Smooth muscle cell (in vitro differentiated cells): ENCODE results near the gene KIAA0040. TPM values are rescaled to one million over a fixed set of nuclear protein-coding genes. Genes with fewer than 3 reads are reported as not detected.

Source experiments
- DNase-seq: peaks from one replicate; lab custom pipeline; 2025; ENCODE audit not compliant: unreplicated experiment; lab: John Stamatoyannopoulos, UW
- H2AFZ ChIP-seq: fragments of 200-600 bp; sonication (generic); 2 replicates; pipeline ENCODE4 v1.6.0; 2016; ENCODE audit warnings: antibody characterized with exemption, low read depth, mild to moderate bottlenecking
- H3F3A ChIP-seq: fragments of 200-600 bp; sonication (generic); 2 replicates; pipeline ENCODE4 v1.6.0; 2017; ENCODE audit warnings: antibody characterized with exemption, low read depth
- H3K27ac ChIP-seq: fragments of 200-600 bp; sonication (generic); 2 replicates; pipeline ENCODE4 v1.5.1; 2016; ENCODE audit warnings: low read depth, mild to moderate bottlenecking
- H3K27me3 ChIP-seq: fragments of 200-600 bp; sonication (generic); 2 replicates; pipeline ENCODE4 v1.6.1; 2016; ENCODE audit warnings: low read depth, mild to moderate bottlenecking
- H3K36me3 ChIP-seq: fragments of 200-600 bp; sonication (generic); 2 replicates; pipeline ENCODE4 v1.5.1; 2016; ENCODE audit warnings: low read depth
- H3K4me1 ChIP-seq: fragments of 200-600 bp; sonication (generic); 2 replicates; pipeline ENCODE4 v1.5.1; 2016; ENCODE audit warnings: low read depth
- H3K4me2 ChIP-seq: fragments of 200-600 bp; sonication (generic); 2 replicates; pipeline ENCODE4 v1.6.0; 2016; ENCODE audit warnings: mild to moderate bottlenecking
- H3K4me3 ChIP-seq: fragments of 200-600 bp; sonication (generic); 2 replicates; pipeline ENCODE4 v1.5.1; 2016; ENCODE audit warnings: mild to moderate bottlenecking
- H3K79me2 ChIP-seq: fragments of 200-600 bp; sonication (generic); 2 replicates; pipeline ENCODE4 v1.6.0; 2016; ENCODE audit warnings: low read depth, mild to moderate bottlenecking
- H3K9ac ChIP-seq: fragments of 200-600 bp; sonication (generic); 2 replicates; pipeline ENCODE4 v1.6.0; 2016; ENCODE audit warnings: low read depth
- H3K9me3 ChIP-seq: fragments of 200-600 bp; sonication (generic); replicated peaks from 2 replicates; pipeline ENCODE4 v1.5.1; 2016; ENCODE audit warnings: low read depth
- H4K20me1 ChIP-seq: fragments of 200-600 bp; sonication (generic); 2 replicates; pipeline ENCODE4 v1.6.0; 2016; ENCODE audit warnings: low read depth
- CTCF ChIP-seq: fragments of 200-600 bp; sonication (generic); IDR thresholded peaks from 2 replicates; pipeline ENCODE4 v1.5.1; 2017; ENCODE audit warnings: borderline replicate concordance, mild to moderate bottlenecking, antibody characterized with exemption; ENCODE audit not compliant: insufficient read depth, poor library complexity, severe bottlenecking
- whole genome bisulfite sequencing: methylation state at CpG from one replicate; pipeline ENCODE4 v1.1.7; 2016; ENCODE audit warnings: low lambda C conversion rate; 5-methylcytosine and 5-hydroxymethylcytosine counted together
- polyA plus RNA-seq: library from polyadenylated mRNA; unstranded; fragments of >200 nt; fragmentation: Nextera tagmentation; extraction: Ambion mirVana; gene quantifications from 2 replicates; pipeline ENCODE4 v1.2.1, GENCODE V29; 2016
- total RNA-seq: library from RNA; depleted of rRNA; stranded (reverse); fragments of >200 nt; gene quantifications from 2 replicates; pipeline ENCODE4 v1.2.3, GENCODE V29; 2014

KIAA0040 gene
- total and polyA plus RNA-seq, 2 experiments from 2014 or later = 3.8 to 8.9 TPM

GRCh38 chr1:175176246-175176645, 16.3 kb downstream of the KIAA0040 start:
- no peaks in the 10 kb centered on the region for H3F3A ChIP-seq
- no peak overlapping the region for H3K4me3 ChIP-seq
- no peaks in the 10 kb centered on the region for H3K4me1 ChIP-seq
- no peak overlapping the region for H3K27ac ChIP-seq
- no peak for TF ChIP-seq CTCF
- no peaks in the 10 kb centered on the region for H3K36me3 ChIP-seq
- H3K79me2 ChIP-seq = no peaks in the 10 kb centered on the region
- DNase-seq = no peak
- H2AFZ ChIP-seq = no peak overlapping the region
- no peak overlapping the region for H3K9ac ChIP-seq
- H3K9me3 ChIP-seq = no peaks in the 10 kb centered on the region
- WGBS = 93% methylated on average over 1 of the region's 1 CpG
- H3K4me2 ChIP-seq = no peak overlapping the region
- no peaks in the 10 kb centered on the region for H3K27me3 ChIP-seq
- no peaks in the 10 kb centered on the region for H4K20me1 ChIP-seq

GRCh38 chr1:175174309-175175102, 18.1 kb downstream of the KIAA0040 start:
- H3K9ac ChIP-seq = no peak overlapping the region
- 74% methylated on average over 5 of the region's 5 CpGs for WGBS
- no peaks in the 10 kb centered on the region for H3K36me3 ChIP-seq
- peak overlapping the region; percentile 57 for H3K27ac ChIP-seq
- no peaks in the 10 kb centered on the region for H3K27me3 ChIP-seq
- TF ChIP-seq CTCF = no peak
- no peaks in the 10 kb centered on the region for H3K79me2 ChIP-seq
- no peaks in the 10 kb centered on the region for H4K20me1 ChIP-seq
- H3F3A ChIP-seq = no peaks in the 10 kb centered on the region
- H3K4me3 ChIP-seq = no peak overlapping the region
- H3K4me2 ChIP-seq = peak overlapping the region; percentile 59
- H2AFZ ChIP-seq = no peak overlapping the region
- H3K4me1 ChIP-seq = no peaks in the 10 kb centered on the region
- DNase-seq = no peak
- no peaks in the 10 kb centered on the region for H3K9me3 ChIP-seq

GRCh38 chr1:175173531-175173930, 19.0 kb downstream of the KIAA0040 start:
- no peak overlapping the region for H3K9ac ChIP-seq
- H3K27me3 ChIP-seq = no peaks in the 10 kb centered on the region
- 88% methylated on average over 7 of the region's 7 CpGs for whole genome bisulfite sequencing
- no peaks in the 10 kb centered on the region for H3K4me1 ChIP-seq
- no peaks in the 10 kb centered on the region for H3F3A ChIP-seq
- no peak overlapping the region for H3K4me3 ChIP-seq
- no peak for DNase-seq
- no peaks in the 10 kb centered on the region for H3K36me3 ChIP-seq
- H4K20me1 ChIP-seq = no peaks in the 10 kb centered on the region
- no peaks in the 10 kb centered on the region for H3K9me3 ChIP-seq
- no peaks in the 10 kb centered on the region for H3K79me2 ChIP-seq
- no peak overlapping the region for H2AFZ ChIP-seq
- H3K4me2 ChIP-seq = peak overlapping the region; percentile 22
- no peak overlapping the region for H3K27ac ChIP-seq
- no peak for TF ChIP-seq CTCF

GRCh38 chr1:175172503-175172902, 20.1 kb downstream of the KIAA0040 start:
- 98% methylated on average over 3 of the region's 3 CpGs for WGBS
- H3K9ac ChIP-seq = no peak overlapping the region
- no peaks in the 10 kb centered on the region for H3K36me3 ChIP-seq
- H2AFZ ChIP-seq = no peak overlapping the region
- no peak for TF ChIP-seq CTCF
- no peaks in the 10 kb centered on the region for H4K20me1 ChIP-seq
- no peak overlapping the region for H3K4me2 ChIP-seq
- H3K9me3 ChIP-seq = no peaks in the 10 kb centered on the region
- no peak overlapping the region for H3K27ac ChIP-seq
- H3K27me3 ChIP-seq = no peaks in the 10 kb centered on the region
- DNase-seq = no peak
- no peak overlapping the region for H3K4me3 ChIP-seq
- H3F3A ChIP-seq = no peaks in the 10 kb centered on the region
- no peaks in the 10 kb centered on the region for H3K79me2 ChIP-seq
- no peaks in the 10 kb centered on the region for H3K4me1 ChIP-seq
